Measurements from ENCODE around the gene CAMK1D.

GRCh38 chr10:12872577-12872976 is 523.2 kb downstream of the CAMK1D start:
- TF ChIP-seq CTCF (IDR thresholded peaks at IDR 0.05; ENCODE audit: poor library complexity) (no peak), EZH2 (IDR thresholded peaks at IDR 0.05; ENCODE audit: borderline replicate concordance) (no peak), EZH2phosphoT487 (IDR thresholded peaks at IDR 0.05; ENCODE audit: low read depth, severe bottlenecking, unreplicated experiment) (no peak)

Data from hepatocyte (in vitro differentiated cells).